NB4 (cell line): ENCODE measurements around the gene ASTN1.

Source experiments
- POLR2A ChIP-seq: IDR thresholded peaks from 2 replicates; pipeline ENCODE4 v1.6.1; 2011; ENCODE audit warnings: mild to moderate bottlenecking; ENCODE audit not compliant: insufficient read length; ENCODE audit errors: extremely low read depth
- TF ChIP-seq, protein P1 (sequence below): IDR thresholded peaks from one replicate; pipeline ENCODE4 v1.5.1; 2012; ENCODE audit warnings: low read depth, low read length
- TF ChIP-seq, protein P2 (sequence below): IDR thresholded peaks from 2 replicates; pipeline ENCODE4 v1.6.1; 2011; ENCODE audit warnings: low read depth, low read length

DNA sequence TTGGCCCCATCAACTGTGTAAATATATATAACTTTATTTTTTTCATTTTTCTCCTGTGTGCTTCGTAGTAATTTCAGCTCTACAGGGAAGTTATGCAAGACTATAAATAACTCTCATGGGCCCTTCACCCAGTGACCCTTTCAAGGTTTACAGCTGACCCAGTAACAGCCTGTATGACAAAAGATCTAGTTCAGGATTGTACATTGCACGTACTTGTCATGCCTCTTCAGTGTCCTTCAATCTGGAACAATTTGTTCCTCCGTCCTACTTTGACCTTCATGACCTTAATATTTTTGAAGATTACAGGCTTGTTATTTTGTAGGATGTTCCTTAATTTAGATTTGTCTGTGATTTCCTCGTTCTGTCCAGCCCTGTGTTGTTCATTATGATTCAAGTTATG lies 46.7 kb upstream of the ASTN1 start:
- TF ChIP-seq, protein P1, sequence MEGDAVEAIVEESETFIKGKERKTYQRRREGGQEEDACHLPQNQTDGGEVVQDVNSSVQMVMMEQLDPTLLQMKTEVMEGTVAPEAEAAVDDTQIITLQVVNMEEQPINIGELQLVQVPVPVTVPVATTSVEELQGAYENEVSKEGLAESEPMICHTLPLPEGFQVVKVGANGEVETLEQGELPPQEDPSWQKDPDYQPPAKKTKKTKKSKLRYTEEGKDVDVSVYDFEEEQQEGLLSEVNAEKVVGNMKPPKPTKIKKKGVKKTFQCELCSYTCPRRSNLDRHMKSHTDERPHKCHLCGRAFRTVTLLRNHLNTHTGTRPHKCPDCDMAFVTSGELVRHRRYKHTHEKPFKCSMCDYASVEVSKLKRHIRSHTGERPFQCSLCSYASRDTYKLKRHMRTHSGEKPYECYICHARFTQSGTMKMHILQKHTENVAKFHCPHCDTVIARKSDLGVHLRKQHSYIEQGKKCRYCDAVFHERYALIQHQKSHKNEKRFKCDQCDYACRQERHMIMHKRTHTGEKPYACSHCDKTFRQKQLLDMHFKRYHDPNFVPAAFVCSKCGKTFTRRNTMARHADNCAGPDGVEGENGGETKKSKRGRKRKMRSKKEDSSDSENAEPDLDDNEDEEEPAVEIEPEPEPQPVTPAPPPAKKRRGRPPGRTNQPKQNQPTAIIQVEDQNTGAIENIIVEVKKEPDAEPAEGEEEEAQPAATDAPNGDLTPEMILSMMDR, result no peak
- TF ChIP-seq, protein P2, sequence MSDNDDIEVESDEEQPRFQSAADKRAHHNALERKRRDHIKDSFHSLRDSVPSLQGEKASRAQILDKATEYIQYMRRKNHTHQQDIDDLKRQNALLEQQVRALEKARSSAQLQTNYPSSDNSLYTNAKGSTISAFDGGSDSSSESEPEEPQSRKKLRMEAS, result no peak
- TF ChIP-seq POLR2A, result no peak
